ENCODE measurements around the gene PGAP3.

The PGAP3 gene

GRCh38 chr17:39622380-39623006, 65.4 kb downstream of the PGAP3 start:
- DNase-seq (ENCODE audit: low read depth) = peak; percentile 43

DNA sequence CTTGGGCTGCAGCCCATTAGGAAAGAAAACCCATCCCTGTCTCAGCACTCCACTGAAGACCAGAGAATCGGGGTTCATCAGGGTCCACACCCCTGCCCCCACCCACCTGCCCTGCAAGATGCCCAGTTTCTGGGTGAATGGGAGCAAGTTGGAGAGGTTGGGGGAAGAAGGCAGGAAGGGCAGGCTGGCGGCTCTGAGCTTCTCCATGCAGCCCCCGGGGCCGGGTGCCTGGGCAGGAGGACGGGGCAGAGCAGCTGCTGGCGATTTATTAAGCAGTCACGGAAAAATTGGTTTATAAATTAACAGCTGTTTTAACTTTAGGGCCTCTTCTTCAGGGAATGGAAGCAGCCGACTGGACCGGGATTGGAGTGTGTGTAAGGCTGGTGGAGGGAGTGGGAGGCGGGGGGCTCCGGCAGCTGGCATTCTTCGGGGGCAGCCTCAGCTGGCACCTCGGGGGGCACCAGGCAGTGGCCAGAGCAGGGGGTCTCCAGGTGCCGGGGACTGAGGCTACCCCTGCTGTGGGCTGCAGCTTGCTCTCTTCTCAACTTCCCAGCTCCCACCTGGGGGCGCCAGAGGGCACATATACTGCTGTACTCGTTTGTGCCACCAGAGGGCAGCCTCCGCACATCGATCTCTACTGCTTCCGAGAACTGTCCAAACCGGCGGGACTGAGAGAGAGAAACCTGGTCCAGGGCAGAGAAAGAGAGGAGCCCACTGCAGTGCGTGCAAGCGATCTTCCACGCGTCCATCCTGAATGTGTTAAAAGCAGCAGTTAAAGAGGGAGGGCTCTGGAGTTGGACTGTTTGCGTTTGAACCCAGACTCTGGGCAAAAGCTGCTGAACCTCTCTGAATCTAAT, 66.1 kb downstream of the PGAP3 start:
- peak; percentile 85 for DNase-seq (ENCODE audit: low read depth)

Data from activated T-cell treated with anti-CD3 and anti-CD28 coated beads for 48 hours (primary cell).